Measurements from ENCODE around the gene SETD1B. TPM values are rescaled to one million over a fixed set of nuclear protein-coding genes. Genes with fewer than 3 reads are reported as not detected.

Gene SETD1B
- total and polyA plus RNA-seq, 2 donors (not counting 1 experiment from before 2014, with no cell fraction given): 1.2 to 3.5 TPM

- H3K9ac ChIP-seq (ENCODE audit: insufficient read depth, low read length): peak overlapping the region; percentile 87
- no peaks in the 10 kb centered on the region for H4K20me1 ChIP-seq (ENCODE audit: control insufficient read depth, extremely low read depth, insufficient read depth, low read length)
- no peaks in the 10 kb centered on the region for H3K27me3 ChIP-seq (ENCODE audit: control insufficient read depth, insufficient read depth, low read length)
- peak overlapping the region; percentile 50 to 92 (median 66) for H3K4me3 ChIP-seq (replicated peaks in 1 of 4; ENCODE audit: control extremely low read depth in 1 of 4, insufficient read depth in 1 of 4, low read depth in 3 of 4, low read length in 4 of 4)
- H3K4me2 ChIP-seq (ENCODE audit: extremely low read depth, insufficient read depth, low read length): peak overlapping the region; percentile 99
- peaks cover 6% of the 10 kb centered on the region for H3K36me3 ChIP-seq (ENCODE audit: control insufficient read depth, insufficient read depth, low read length)
- H3K79me2 ChIP-seq (ENCODE audit: control insufficient read depth, insufficient read depth, low read length): peaks cover 55% of the 10 kb centered on the region
- H3K9me3 ChIP-seq (ENCODE audit: control insufficient read depth, insufficient read depth, low read depth, low read length): no peaks in the 10 kb centered on the region
- DNase-seq (ENCODE audit: low read depth in 2 of 2): peak; percentile 43 to 44
- no peak for TF ChIP-seq EZH2 (IDR thresholded peaks at IDR 0.05; ENCODE audit: low read length, missing control alignments)
- TF ChIP-seq, protein P1, sequence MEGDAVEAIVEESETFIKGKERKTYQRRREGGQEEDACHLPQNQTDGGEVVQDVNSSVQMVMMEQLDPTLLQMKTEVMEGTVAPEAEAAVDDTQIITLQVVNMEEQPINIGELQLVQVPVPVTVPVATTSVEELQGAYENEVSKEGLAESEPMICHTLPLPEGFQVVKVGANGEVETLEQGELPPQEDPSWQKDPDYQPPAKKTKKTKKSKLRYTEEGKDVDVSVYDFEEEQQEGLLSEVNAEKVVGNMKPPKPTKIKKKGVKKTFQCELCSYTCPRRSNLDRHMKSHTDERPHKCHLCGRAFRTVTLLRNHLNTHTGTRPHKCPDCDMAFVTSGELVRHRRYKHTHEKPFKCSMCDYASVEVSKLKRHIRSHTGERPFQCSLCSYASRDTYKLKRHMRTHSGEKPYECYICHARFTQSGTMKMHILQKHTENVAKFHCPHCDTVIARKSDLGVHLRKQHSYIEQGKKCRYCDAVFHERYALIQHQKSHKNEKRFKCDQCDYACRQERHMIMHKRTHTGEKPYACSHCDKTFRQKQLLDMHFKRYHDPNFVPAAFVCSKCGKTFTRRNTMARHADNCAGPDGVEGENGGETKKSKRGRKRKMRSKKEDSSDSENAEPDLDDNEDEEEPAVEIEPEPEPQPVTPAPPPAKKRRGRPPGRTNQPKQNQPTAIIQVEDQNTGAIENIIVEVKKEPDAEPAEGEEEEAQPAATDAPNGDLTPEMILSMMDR (conservative IDR thresholded peaks at IDR 0.05 in 1 of 2, IDR thresholded peaks at IDR 0.05 in 1 of 2; ENCODE audit: low read depth in 1 of 2, low read length in 2 of 2): no peak
- H2AFZ ChIP-seq (ENCODE audit: low read length): no peak overlapping the region
- H3K4me1 ChIP-seq (ENCODE audit: control insufficient read depth, extremely low read depth, insufficient read depth, low read length): peaks cover 21% of the 10 kb centered on the region
- peak overlapping the region; percentile 97 for H3K27ac ChIP-seq (ENCODE audit: insufficient read depth, low read length)
These were observed 2.0 kb upstream of the SETD1B start for GRCh38 chr12:121801595-121802484.

- Histone ChIP-seq H4K20me1 (ENCODE audit: control insufficient read depth, extremely low read depth, insufficient read depth, low read length) (no peaks in the 10 kb centered on the region), H3K79me2 (ENCODE audit: control insufficient read depth, insufficient read depth, low read length) (peaks cover 59% of the 10 kb centered on the region), H3K9me3 (ENCODE audit: control insufficient read depth, insufficient read depth, low read depth, low read length) (no peaks in the 10 kb centered on the region), H3K9ac (ENCODE audit: insufficient read depth, low read length) (peak overlapping the region; percentile 87), H2AFZ (ENCODE audit: low read length) (no peak overlapping the region), H3K27ac (ENCODE audit: insufficient read depth, low read length) (peak overlapping the region; percentile 97), H3K36me3 (ENCODE audit: control insufficient read depth, insufficient read depth, low read length) (peaks cover 6% of the 10 kb centered on the region), H3K4me2 (ENCODE audit: extremely low read depth, insufficient read depth, low read length) (peak overlapping the region; percentile 99), H3K4me3 (replicated peaks in 1 of 4; ENCODE audit: control extremely low read depth in 1 of 4, insufficient read depth in 1 of 4, low read depth in 3 of 4, low read length in 4 of 4) (peak overlapping the region; percentile 50 to 92 (median 66)), H3K27me3 (ENCODE audit: control insufficient read depth, insufficient read depth, low read length) (no peaks in the 10 kb centered on the region), H3K4me1 (ENCODE audit: control insufficient read depth, extremely low read depth, insufficient read depth, low read length) (peaks cover 20% of the 10 kb centered on the region)
- TF ChIP-seq, protein P1 (conservative IDR thresholded peaks at IDR 0.05 in 1 of 2, IDR thresholded peaks at IDR 0.05 in 1 of 2; ENCODE audit: low read depth in 1 of 2, low read length in 2 of 2): no peak
- no peak for TF ChIP-seq EZH2 (IDR thresholded peaks at IDR 0.05; ENCODE audit: low read length, missing control alignments)
- no peak for DNase-seq (ENCODE audit: low read depth in 2 of 2)
These were observed 1.3 kb upstream of the SETD1B start for GRCh38 chr12:121802485-121802842.

DNA sequence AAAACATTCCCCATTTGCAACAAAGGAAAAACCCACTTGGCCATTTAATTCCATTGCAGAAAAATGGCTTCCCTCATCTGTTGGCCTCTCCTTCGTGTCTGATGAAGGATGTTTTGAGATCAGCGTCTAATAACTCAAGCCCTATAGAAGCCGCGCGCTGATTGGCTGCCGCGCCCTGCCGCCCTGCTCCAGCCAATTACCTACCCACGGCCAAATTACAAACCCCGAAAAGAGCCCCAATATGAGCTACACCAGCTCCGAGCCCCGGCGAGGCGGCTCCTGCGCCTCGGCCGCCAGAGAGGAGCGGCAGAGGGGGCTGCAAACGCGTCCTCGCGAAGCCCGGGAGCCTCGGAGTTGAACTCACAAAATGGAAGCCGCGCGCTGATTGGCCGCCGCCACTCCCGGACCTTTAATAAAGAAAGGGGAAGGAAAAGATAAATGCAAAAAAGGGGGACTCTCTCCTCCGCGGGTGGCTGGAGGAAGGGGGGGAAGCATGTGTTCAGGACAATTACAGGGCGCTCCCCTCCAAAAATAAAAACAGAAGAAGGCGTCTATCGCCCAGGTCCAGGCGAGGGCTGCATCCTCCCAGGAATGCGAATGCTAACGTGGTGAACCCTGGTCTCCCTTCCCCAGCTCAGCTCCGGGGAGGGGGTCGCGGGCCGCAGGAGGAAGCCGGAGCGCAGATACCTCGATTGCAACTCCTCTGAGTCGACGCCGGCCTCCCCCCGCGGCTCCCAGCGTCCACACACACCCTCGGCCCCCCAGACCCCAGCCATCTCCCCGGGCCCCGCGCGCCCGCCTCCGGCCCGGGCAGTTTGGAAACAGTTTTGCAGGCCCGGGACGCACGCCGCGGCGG, 738 bp upstream of the SETD1B start:
- Histone ChIP-seq H3K9me3 (ENCODE audit: control insufficient read depth, insufficient read depth, low read depth, low read length) (no peaks in the 10 kb centered on the region), H4K20me1 (ENCODE audit: control insufficient read depth, extremely low read depth, insufficient read depth, low read length) (no peaks in the 10 kb centered on the region), H3K4me3 (replicated peaks in 1 of 4; ENCODE audit: control extremely low read depth in 1 of 4, insufficient read depth in 1 of 4, low read depth in 3 of 4, low read length in 4 of 4) (peak overlapping the region; percentile 52 to 92 (median 70)), H2AFZ (ENCODE audit: low read length) (no peak overlapping the region), H3K79me2 (ENCODE audit: control insufficient read depth, insufficient read depth, low read length) (peaks cover 60% of the 10 kb centered on the region), H3K9ac (ENCODE audit: insufficient read depth, low read length) (peak overlapping the region; percentile 87), H3K27ac (ENCODE audit: insufficient read depth, low read length) (peak overlapping the region; percentile 97), H3K4me2 (ENCODE audit: extremely low read depth, insufficient read depth, low read length) (peak overlapping the region; percentile 99), H3K4me1 (ENCODE audit: control insufficient read depth, extremely low read depth, insufficient read depth, low read length) (peaks cover 15% of the 10 kb centered on the region), H3K36me3 (ENCODE audit: control insufficient read depth, insufficient read depth, low read length) (peaks cover 9% of the 10 kb centered on the region), H3K27me3 (ENCODE audit: control insufficient read depth, insufficient read depth, low read length) (no peaks in the 10 kb centered on the region)
- no peak for TF ChIP-seq EZH2 (IDR thresholded peaks at IDR 0.05; ENCODE audit: low read length, missing control alignments)
- TF ChIP-seq, protein P1 (conservative IDR thresholded peaks at IDR 0.05 in 1 of 2, IDR thresholded peaks at IDR 0.05 in 1 of 2; ENCODE audit: low read depth in 1 of 2, low read length in 2 of 2): no peak
- peak; percentile 93 to 98 for DNase-seq (ENCODE audit: low read depth in 2 of 2)

Data from fibroblast of lung (primary cell).